Measurements from ENCODE around the gene PCYT1B.

PCYT1B gene

DNA sequence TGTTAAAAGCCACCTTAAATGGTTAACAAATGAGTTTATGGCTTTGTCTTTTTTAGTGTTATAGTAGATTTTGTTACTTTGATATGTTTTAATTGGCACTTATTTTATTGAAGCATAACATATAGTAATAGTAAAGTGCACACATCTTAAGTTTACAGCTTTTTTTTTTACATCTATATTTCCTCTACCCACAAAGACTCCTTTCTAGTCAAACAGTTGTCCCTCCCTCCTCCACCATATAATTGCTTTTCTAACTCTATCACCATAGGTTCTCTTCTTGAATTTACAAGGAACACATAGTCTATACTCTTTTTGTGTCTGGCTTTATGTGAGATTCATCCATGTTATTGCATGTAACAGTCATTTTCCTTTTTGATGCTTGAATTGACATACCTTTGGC lies 110.6 kb downstream of the PCYT1B start:
- DNase-seq (ENCODE audit: extremely low read depth in 1 of 2, low read depth in 1 of 2): no peak

DNA sequence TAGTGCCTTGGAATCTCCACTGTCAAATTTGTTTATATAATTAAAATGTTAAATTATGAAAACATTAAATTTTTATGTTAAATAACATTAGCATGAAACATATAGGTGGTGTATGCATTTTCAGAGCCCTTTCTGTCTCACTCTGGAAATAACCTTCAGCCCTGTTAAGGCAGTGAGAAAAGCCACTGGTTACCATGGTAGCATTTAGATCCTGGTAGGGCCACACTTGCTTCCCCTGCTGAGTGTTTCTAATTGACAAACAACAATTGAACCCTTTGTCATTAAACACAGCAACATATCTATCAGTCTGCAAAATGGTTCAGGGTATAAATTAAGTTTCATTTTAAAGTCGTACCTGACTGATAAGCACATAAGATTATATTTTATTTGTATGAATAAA lies 118.5 kb downstream of the PCYT1B start:
- DNase-seq (ENCODE audit: extremely low read depth in 1 of 2, low read depth in 1 of 2): no peak

DNA sequence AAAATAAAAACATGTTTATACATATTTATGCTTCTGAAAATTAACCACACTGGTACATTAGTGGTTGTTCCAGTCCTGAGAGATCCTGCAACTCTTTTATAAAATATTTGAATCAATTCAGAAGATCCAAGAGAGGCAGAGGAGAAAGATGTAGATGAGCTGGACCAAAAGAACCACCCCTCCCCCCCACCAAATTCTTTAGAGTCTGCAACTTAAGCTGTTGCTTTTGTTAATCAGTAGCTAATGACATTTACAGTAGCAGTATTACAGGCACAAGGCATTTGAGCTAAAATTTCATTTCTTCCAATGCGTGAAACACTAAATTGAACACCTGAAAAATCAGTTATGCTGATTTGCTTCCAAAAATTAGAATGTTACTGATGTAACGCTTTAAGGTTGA lies 120.5 kb downstream of the PCYT1B start:
- no peak for DNase-seq (ENCODE audit: extremely low read depth in 1 of 2, low read depth in 1 of 2)

DNA sequence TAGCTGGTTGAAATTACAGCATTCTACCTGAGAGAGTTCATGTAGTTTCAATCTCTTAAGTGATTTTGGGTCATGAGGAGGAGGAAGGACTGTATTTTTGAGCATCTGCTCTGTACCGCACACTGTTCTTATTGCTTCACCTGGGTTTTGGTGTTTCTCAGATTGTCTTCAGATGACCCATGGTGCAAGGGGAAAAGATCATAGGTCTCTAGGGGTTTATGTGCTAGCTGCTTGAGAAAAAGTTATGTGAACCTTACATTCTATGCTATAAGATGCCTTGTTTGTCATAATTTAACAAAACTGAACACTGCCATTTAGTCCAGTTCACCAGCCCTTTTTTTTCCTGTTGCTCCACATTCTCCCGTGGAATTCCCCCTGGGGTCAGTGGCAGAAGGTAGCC lies 121.7 kb downstream of the PCYT1B start:
- DNase-seq (ENCODE audit: extremely low read depth in 1 of 2, low read depth in 1 of 2): no peak

DNA sequence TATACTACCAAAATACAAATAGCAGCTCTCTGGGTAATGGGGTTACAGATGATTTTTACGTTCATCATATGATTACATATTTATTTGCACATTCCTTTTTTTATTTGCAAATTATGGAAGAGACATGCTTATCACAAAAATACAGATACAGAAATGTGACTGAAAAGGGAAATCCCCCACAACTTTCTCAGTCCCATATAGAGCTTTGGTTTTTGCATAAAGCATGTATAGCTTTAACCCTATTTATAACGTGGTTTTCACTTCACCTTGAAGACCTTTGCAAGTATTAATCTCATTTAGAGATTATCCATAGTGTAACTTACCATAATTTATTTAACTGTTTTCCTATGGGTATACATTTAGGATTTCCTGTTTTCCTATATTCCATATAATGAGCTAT lies 126.7 kb downstream of the PCYT1B start:
- no peak for DNase-seq (ENCODE audit: extremely low read depth in 1 of 2, low read depth in 1 of 2)

DNA sequence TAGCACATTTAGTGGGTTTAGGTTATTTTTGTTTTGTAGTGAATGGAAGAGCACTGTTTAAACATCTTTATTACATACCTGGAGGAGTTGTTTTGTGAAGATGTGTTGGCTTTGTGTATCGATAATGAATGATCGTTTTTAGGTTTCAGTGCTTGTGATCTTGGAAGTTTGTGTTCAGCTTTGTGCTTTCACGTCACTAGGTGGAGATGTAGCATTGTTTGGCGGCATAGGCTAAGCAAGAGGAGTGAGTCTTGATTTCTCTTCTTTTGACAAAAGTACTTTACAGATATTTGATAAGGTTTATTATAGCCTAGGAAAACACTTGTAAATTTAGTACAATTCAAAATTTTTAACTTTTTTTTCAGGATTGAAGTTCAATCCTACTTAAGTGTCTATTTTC lies 131.7 kb downstream of the PCYT1B start:
- no peak for DNase-seq (ENCODE audit: extremely low read depth in 1 of 2, low read depth in 1 of 2)

DNA sequence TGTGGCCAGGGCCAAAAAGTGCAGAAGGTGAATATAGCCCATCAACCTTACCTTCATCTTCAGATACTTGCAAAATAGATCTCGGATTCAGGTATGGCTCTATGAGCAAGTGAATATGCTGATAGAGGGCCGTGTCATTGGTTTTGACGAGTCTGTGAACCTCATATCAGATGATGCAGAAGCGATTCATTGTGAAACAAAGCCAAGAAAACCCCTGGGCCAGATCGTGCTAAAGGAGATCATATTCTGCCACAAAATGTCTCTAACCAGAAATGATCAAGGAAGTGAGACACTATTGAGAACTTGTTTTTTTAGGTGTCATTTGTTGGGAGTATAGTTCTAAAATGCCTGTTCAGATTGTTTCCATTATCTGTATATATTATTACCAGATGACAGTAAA lies 133.7 kb downstream of the PCYT1B start:
- DNase-seq (ENCODE audit: extremely low read depth in 1 of 2, low read depth in 1 of 2): no peak

DNA sequence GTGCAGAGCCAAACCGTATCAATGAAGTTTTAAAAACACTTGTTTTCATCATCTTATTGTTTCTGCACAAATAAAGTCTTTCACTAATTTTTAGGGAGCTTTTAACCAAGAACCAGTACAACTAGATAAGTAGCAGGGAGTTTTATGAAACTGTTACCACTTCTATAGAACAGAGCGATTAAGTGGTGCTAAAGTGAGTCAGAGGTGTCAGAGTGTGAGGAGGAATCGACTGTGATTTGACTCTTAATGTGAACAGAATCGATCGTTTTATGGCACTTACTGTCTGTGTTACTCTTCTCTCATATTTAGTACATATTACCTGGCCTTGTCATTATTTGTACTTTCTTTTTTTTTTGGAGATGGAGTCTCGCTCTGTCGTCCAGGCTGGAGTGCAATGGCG lies 138.8 kb downstream of the PCYT1B start:
- no peak for DNase-seq (ENCODE audit: extremely low read depth in 1 of 2, low read depth in 1 of 2)
